COLO668 (cell line): ENCODE measurements around the gene CD7.
A peak's percentile ranks its signal among the peaks of the same experiment; 100 is the strongest.
"Not testable (repeated sequence)": the region's sequence is repeated elsewhere in the genome, so short reads cannot be mapped to it uniquely, and the experiment has no call there.

Source experiments
- DNase-seq: peaks from one replicate; lab custom pipeline; 2025; ENCODE audit not compliant: unreplicated experiment; lab: John Stamatoyannopoulos, UW

The CD7 gene

DNA sequence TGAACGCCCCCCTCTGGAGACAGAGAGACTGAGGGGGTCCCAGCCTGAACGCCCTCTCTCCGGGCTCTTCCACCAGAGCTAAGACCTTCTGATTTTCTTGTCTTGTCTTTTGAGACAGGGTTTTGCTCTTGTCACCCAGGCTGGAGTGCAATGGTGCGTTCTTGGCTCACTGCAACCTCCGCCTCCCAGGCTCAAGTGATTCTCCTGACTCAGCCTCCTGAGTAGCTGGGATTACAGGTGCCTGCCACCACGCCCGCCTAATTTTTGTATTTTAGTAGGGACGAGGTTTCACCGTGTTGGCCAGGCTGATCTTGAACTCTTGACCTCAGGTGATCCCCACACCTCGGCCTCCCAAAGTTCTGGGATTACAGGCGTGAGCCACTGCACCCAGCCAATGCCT lies 30.6 kb upstream of the CD7 start:
- not testable (repeated sequence) for DNase-seq

DNA sequence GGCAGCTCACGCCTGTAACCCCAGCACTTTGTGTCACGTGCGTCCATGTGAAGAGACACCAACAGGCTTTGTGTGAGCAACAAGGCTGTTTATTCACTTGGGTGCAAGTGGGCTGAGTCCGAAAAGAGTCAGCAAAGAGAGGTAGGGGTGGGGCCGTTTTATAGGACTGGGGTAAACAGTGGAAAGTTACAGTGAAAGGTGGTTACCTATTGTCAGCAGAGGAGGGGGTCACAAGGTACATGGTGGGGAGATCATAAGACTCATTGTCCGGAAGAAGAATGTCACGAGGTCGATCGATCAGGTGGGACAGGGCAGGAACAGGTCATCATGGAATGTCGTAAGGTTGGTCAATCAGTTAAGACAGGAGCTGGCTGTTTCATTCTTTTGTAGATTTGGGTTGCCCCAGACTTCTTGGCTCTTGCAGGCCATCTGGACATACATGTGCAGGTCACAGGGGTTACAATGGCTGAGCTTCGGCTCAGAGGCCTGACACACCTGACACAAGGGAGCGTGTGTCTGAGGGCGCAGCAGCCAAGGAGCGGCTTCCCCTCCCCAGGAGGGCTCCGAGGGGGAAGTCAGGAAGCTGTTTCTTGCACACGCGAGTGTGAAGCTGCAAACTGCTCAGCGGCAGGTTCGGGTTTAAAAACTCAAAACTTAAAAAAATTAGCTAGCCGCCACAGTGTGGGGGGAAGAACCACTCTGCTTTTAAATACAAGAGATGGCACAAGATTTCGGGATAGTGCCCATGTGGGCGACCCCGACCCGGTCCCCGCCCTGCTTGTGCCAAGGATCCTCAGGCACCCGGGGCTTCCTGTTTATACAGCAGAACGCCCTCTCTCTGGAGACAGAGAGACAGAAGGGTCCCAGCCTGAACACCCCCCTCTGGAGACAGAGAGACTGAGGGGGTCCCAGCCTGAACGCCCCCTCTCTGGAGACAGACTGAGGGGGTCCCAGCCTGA lies 29.2 kb upstream of the CD7 start:
- DNase-seq, result no peak

DNA sequence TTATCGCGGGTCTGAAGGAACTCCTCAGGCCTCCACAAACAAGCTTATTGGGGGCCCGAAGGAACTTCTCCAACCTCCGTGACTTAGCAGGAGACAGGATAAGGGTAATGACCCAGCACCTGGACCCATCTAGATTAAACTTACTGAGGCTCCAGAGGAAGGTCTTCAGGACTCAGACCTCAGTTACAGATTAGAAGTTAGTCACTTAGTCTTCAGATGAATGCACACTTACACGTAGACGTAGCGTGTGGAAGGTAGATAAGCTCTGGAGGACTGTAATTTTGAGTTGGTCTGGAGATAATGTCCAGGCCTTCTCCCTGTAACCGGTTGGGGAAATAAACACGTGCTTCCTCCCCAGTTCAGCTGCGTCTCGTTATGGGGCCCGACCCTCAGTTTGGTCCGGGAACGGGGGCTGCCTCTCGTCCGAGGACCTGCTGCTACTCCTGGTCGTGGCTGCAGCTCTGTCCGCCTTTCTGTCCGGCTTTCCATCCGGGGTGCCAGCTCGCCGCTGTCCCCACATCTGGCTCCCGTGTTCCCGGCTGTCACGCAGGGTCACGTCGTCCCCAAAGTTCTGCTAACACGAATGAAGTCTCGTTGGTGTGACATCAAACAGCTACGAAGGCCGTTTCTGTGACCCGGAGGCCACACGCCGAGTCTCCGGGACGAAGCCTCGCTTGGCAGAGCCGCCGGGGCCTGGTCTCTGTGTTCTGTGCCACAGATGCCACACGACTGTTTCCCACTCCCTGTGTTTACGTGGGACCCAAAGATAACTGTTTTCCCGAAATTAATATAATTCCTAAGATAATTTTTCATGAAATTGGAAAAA lies 28.0 kb upstream of the CD7 start:
- DNase-seq, result no peak

DNA sequence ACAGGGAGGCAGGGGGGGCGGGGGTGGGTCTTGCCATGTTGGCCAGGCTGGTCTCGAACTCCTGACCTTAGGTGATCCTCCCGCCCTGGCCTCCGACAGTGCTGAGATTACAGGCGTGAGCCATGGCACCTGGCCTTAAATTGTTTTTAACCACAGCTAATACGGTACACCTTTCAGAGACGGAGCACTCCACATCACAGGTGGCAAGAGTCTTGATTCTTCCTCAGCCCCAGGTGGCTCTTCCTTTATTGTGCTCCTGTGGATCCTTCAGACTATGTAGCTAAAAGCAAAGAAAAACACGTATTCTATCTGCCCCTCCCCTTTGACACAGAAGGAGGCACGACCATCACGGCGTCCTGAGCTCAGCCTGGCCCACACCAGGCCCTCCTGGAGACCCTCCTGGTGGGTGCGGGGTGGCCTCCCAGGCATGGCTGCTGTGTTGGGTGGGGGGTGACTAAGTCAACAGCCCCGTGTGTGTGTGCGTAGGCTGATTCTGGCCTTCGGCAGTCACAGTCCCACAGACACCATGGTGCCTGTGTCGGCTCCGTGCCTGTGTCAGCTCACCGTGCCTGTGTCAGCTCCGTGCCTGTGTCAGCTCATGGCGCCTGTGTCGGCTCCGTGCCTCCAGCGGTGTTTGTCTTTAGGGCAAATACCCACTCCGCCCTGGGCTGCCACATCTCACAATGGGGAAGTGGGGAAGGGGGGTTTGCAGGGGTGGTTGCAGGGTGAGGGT lies 26.9 kb upstream of the CD7 start:
- no peak for DNase-seq

DNA sequence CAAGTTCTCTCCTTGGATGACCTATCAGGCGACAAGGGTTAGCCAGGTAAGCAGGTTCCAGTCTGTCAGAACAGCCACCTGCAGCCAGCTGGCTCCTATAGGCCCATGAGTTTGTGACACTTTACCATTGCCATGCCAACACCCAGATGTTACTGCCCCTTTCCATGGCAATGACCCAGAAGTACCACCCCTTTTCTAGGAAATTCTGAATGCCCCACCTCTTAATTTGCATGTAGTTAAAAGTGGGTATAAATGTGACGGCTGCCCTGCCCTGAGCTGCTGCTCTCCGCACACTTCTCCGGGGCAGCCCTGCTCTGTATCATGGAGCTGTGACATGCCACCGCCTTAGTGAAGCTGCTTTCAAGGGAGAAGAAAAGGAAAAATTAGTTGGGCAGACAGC lies 26.2 kb upstream of the CD7 start:
- DNase-seq, result no peak

DNA sequence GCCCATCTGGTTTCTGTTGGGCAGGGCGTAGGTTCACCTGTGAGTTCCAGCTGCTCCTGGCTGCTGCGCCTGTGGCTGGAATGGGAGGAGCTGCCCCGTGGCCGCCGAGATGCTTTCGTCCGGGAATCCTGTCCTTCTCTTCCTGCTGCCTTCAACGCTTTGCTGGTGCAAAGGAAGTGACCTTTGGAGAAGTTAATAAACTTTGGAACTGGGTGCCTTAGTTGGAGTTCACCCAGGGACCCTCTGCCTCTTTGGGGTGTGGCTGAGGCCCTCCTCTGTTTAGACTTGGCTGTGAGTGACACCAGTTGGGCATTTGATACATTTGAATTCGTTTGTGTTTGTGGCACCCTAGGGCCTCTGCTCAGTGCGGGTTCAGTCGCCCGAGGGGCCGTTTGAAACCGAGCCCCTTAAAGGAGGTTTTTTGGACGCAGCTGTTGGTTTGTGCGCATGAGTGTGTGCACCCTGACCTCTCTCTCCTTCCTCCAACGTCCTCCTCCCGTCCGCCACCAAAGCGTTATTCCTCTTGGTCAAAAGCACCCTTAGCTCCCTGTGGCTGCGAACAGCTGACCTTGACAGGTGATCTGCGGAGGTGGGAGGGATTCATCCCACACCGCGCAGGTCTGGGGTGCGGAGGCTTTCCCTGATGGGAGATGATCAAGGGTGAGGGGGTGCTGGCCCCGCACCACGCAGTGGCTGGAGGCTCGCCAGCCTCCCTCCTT lies 25.1 kb upstream of the CD7 start:
- peak; percentile 16 for DNase-seq

DNA sequence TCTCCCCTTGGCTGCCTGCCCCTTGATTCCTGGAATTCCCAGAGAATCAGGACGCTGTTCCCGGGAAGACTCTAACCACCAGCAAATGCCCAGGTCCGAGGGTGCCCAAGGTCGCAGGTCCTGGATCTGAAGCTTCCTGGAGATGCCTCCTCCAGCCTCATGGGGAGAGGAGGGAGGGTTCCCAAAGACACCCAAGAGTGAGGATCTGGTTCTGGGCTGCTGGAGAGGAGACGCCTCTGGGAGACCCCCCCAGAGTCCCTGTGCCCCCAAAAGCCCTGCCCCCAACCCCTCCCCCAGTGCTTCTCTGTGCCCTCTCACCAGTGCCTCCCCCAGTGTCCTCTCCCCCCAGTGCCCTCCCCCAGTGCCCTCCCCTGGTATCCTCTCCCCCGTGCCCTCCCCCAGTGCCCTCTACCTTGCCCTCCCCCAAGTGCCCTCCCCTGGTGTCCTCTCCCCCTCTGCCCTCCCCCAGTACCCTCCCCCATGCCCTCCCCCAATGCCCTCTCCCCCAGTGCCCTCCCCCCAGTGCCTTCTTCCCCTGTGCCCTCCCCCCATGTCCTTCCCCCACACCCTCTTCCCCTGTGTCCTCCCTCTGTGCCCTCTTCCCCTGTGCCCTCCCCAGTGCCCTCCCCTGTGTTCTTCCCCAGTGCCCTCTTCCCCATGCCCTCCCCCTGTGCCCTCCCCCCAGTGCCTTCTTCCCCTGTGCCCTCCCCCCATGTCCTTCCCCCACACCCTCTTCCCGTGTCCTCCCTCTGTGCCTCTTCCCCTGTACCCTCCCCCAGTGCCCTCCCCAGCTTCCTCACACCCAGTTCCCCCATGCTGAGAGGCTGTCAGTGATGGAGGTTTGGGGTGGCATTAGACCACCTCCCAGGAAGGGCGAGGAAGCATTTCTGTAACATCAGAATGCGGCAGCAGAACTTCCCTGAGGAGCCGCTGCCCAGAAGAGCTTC lies 22.5 kb upstream of the CD7 start:
- no peak for DNase-seq

DNA sequence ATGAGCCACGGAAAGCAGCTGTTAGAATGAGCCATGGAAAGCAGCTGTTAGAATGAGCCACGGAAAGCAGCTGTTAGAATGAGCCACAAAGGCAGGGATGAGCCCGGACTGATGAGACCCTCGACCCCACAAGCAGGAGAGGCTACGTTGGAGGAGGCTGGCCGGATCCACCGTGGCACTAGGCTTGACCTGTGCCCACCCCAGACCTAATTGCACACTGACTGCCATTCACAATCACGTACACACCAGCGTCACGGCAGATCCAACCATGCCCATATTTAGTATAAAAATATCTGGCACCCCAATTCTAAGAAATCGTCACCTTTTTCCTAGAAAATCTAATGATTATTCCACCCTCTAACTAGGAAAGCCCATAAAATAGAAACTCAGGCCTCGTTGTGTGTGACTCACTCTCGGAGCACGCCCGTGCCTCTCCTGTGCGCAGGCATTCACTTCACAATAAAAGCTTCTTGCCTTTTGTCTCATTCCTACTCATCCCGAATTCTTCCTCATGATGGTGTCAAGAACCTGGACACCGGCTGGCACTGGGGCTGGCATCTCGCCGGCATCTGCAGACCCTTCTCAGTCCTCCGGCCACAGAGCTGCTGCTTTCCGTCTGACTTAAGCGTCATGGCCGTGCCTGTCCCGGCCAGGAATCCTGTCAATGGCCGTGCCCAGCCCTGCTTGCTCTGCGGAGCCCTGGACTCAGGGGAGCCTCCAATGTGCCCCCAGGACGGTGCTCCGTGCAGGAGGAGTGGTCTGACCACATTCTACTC lies 21.6 kb upstream of the CD7 start:
- peak; percentile 16 for DNase-seq

DNA sequence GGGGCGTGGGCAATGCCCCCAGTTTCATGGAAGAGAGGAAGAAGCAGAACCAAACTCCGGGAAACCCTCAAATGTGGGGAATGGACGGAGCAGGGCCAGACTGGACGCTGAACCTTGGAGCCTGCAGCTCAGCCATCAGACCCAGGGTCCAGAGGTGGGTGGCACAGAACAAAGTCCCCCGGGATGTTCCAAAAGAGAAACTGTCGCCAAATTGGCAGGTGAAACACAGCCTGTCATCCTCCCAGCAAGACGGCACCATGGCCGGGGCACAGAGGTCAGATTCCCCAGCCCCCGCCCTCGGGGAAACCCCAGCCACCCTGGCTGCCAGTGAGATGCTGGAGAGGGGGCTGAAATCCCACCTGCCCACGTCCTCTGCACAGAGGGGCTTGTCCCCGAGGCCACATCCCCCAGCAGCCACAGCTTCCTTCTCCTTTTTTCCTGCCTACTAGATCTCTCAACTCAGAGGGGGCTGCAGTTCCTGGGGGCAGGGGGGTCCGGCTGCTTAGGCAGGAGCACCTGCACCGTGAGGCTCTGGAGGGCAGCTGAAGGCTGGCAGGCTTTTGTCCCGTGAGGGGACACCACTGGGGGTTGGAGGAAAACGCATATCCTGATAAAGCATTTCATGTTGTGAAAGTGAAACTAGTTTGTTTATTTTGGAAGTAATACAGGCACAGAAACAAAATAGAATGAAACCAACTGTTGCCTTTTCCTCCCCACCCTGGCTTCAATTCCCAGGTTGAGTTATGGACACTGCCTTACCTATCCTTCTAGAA lies 17.4 kb upstream of the CD7 start:
- DNase-seq, result no peak

DNA sequence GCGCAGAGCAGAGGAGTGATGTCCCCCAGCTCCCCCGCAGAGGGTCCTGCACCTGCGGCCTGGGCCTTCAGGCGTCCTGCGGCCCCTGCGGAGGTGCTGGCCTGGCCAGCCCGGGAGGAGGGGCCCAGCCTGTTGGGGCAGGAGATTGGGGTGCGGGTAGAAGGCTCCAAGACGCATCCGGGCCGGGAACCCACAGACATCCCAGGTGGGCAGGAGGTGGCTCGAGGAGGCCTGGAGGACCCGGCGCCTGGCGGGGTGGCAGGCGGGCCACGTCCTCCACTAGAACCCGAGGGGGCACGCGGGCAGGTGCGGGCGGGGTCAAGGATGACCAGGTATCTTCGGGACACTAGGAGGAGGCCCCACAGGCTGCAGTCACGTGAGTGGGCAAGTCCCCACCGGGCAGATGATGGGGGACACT lies 16.8 kb upstream of the CD7 start:
- no peak for DNase-seq

DNA sequence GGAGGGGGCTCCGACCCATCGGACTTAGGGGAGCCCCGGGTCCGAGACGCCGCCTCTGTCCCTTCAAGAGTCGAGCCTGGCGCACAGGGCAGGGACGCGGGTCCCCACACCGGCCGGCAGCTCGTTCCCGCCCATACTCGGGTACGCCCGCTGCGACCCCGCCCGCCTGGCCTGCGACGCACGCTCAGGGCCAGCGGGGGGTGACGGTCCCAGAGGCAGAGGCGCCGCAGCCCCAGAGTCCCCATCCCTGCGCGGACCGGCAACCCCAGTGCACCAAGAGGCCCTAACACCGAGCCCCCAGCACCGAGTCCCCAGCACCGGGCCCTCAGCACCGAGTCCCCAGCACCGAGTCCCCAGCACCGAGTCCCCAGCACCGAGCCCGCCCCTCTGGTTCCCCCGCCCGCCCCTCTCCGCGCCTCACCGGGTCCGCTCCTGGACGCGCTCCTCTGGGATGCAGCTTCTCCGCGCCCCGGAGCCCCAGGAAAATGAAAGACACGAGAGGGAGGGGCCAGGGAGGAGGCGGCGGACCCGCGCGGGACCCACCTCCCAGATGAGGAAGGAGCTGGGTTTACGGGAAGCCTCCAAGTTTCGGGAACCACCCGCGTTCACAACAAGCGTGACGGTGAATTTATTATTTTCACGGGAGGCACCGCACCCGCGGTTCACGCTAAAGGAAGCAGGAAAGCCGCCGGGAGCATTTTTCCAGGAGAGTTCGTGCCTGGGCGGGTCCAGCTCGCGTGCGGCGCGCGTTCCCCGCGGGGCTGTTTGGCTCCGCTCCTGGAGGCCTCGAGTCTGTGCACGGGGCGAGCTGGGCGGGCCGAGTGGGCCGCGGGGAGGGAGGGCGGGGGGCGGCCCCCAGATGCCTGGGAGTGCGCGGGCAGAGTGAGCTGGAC lies 16.1 kb upstream of the CD7 start, which contains the start of gene SECTM1:
Gene SECTM1 (minus strand): TSS at position 488 of the 893 bp plus-strand sequence. CDS start 6,526 bp downstream, outside the sequence.
- peak; percentile 35 for DNase-seq

DNA sequence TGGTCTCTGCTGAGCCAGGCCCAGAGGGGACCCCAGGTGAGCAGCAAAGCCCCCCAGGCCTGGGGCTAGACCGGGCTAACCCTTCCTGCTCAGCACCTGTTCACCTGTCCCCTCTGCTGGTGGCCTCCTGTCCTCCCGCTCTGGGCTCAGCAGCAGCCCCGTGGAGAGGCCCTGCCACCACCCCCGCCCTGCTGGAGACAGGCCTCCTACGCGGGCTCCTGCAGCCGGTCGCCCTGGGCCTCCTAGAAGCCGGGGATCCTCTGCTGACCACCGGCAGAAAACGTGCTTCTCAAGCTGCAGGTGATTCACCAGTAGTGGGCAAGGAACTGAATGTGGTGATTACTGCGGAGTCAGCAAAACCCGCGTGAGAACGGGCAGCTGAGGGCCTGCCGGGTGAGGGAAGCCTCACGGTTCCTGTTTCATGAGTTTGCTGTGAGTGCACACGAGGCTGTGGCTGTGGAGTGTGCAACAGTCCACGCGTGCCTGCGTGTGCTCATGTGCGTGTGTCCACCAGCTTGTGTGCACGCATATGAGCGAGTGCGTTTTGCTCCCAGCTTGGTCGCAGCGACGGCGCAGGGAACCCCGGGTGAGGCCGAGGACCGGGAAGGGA lies 15.4 kb upstream of the CD7 start:
- peak; percentile 55 for DNase-seq

DNA sequence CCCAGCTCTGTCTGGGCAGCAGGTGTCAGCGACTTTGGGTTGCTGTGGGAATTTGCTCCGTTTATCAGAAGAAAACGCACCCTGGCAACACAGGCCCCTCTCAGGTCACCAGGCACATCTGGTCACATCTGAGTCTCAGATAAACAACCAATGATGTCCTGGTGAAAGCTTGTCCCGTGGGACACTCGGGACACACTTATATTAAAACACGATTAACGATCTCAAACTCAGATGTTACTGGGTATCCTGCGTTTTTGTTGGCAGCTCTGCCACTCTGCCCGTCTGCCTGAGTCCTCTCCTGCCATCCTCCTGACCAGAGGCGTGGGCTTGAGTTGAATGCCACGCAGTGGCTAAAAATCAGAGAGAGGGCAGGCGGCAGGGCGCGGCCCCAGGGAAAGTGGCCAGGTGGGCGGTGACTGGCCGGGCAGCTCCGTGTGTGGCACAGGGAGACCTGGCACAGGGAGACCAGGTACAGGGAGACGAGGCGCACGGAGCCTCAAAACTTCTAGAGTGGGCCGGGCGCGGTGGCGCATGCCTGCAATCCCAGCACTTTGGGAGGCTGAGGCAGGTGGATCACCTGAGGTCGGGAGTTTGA lies 14.0 kb upstream of the CD7 start:
- peak; percentile 12 for DNase-seq

DNA sequence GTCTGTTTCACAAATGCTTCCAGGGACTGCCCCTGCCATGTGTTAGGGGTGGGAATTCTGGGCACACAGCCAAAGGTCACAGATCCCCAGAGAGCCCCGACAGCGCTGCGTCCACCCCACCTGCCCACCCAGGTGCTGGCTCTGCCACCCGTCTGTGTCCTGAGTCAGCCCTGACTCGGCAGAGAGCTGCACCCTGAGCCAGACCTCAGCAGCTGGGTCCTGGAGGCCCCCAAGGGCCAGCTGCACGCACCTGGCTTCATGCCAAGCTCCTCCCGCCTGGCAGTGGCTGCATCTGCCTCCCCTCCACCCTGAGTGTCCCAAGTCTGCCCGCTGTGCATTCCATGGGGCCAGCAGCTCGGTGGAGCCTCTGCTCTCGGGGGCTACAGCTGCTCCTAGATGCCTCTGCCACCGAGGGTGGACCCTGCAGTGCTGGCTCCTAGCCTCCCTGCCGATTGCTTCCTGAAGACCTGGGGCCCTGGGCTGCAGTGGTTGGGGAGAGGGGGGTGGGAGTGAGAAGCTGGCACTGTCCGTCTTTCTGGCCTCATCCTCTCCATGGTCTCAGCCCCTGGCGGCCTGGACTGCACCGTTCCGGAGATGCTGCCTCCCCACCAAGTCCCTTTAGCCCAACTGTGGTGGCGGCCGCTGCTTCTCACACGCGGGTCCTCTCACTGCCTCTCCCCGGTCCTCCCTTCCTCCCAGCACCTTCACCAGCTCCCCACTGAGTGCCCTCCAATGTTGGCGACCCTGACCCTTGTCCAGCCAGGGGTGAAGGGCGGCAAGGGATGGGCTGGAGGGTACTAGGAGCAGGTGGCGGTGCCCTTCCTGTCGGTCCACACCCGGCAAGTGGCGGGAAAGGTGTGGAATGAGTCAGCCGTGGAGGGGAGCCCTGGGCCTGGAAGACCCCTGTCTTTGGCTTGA lies 13.2 kb upstream of the CD7 start:
- DNase-seq, result peak; percentile 94
